SK-MEL-5 (cell line): ENCODE measurements around the gene TAS1R3. TPM values are rescaled to one million over a fixed set of nuclear protein-coding genes. Genes with fewer than 3 reads are reported as not detected.
"Not testable (repeated sequence)": the region's sequence is repeated elsewhere in the genome, so short reads cannot be mapped to it uniquely, and the experiment has no call there.

Experiments
- DNase-seq: peaks from one replicate; pipeline ENCODE4 v3.0.0-alpha.2; 2016; ENCODE audit warnings: low read depth, low spot score
- in situ Hi-C: cut with HindIII; loops from 2 replicates; pipeline ENCODE4 v1.10.0; 2016; ENCODE audit warnings: low sequenced_read_pairs, high pct_unique_total_duplicates, low pct_unique_long_range_greater_than_20kb
- total RNA-seq: library from RNA; depleted of rRNA; stranded (reverse); fragments of >200 nt; shearing (Covaris generic); gene quantifications from 2 replicates; pipeline ENCODE4 v1.2.3, GENCODE V29; 2014

Gene TAS1R3
- total RNA-seq, 1 experiment from 2014 or later: not detected

- DNase-seq, in situ Hi-C loops: not testable (repeated sequence)
Measured at GRCh38 chr1:1316199-1316598, 14.9 kb upstream of the TAS1R3 start.

DNA sequence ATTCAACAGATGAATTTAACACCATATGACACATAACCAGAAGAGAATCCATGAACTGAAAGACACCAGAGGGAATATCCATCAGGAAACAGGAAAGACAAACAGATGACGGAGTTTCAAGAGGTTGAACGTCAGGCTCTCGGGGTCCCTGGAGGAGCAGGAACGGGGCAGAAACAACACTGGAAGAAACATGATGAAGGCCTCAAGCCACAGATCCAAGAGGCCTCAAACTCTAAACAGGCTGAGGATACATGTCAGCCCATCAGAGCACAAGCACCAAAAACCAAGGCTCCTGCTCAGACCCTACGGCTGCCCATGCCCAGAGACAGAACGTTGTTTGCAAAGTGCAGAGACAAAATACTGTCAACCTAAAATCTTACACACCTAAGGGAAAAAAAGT, 13.7 kb upstream of the TAS1R3 start:
- no peak for DNase-seq
- in situ Hi-C loops: no loop called here

GRCh38 chr1:1318131-1318652, 12.9 kb upstream of the TAS1R3 start:
- DNase-seq: no peak
- in situ Hi-C loops: no loop called here

DNA sequence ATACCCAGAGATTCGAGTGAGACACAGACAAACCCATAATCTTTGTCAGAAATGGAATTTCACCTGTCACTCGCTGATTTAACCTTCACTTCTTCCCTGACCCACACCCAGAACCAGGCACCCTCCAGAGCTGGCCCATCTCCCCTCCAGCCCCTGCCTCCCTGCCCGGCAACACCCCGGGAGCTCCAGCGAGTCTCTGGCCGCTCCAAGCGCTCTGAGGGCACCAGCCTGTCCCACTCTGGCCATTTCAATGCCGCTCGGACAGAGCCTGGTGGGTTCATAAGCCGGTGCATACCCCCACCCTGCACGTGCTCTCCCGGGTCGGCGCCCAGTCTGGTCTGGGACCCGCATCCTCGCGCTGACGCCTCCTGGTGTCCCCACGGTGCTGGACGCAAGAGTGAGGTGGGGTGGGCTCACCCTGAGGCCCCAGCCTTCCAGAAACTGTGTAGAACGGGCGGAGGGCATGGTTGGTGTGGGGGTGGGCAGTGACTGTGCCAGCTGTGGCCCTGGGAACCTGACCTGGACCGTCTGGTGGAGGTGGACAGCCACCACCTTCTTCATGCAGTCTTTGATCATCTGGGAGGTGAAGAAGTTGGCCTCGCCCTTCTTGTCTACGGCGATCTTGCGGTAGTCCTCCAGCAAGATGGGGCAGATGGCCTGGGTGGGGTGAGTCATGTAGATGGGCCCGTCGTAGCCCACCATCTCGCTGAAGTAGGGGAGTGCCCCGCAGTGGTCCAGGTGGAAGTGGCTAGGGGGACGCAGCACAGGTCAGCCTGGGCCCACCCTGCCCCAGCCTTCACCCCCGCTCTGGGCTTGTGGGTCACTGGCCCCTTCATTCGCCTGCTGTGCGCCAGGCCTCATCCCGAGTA, 12.1 kb upstream of the TAS1R3 start:
- no peak for DNase-seq
- in situ Hi-C loops: no loop called here

- no peak for DNase-seq
- in situ Hi-C loops: no loop called here
Measured at GRCh38 chr1:1319646-1319941, 11.5 kb upstream of the TAS1R3 start.

- in situ Hi-C loops: no loop called here
- no peak for DNase-seq
Measured at GRCh38 chr1:1320666-1321448, 10.2 kb upstream of the TAS1R3 start.

DNA sequence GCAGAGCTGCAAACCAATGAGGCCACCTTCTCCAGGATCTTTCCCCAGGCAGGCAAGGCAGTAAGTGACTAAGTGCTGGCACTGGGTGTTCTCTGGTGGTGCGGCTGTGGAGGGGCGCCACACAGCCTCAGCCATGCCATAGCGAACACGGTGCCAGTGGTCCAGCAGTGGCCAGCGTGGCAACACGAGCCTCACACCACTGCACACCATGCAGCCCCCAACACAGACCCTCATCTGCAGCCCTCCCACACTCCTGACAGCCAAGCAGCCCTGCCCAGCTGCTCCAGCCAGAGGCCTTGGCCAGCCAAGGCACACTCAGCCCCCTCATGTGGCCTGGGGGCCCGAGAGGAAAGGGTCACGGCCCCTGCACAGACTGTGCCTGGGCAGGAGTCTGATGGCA, 9.6 kb upstream of the TAS1R3 start:
- in situ Hi-C loops: no loop called here
- no peak for DNase-seq

DNA sequence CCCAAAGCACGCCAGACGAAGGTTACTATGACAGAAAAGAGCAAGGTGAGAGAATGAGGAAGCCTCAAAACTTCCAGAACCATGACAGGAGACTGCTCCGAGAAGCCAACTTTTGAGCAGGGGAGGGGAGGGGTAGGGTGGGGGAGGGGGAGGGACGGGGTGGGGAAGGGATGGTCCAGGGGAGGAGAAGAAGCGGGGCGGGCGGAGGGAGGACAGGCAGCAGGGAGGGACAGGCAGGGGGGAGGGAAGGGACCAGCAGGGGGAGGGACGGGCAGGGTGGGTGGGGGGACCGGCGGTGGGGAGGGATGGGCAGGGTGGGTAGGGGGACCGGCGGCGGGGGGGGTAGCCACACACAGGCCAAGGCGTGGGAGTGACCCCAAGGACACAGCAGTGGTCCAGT, 8.7 kb upstream of the TAS1R3 start:
- DNase-seq: no peak
- in situ Hi-C loops: no loop called here

GRCh38 chr1:1322952-1323351, 8.1 kb upstream of the TAS1R3 start:
- in situ Hi-C loops: no loop called here
- no peak for DNase-seq

- in situ Hi-C loops: no loop called here
- no peak for DNase-seq
Measured at GRCh38 chr1:1324084-1324523, 7.0 kb upstream of the TAS1R3 start.

DNA sequence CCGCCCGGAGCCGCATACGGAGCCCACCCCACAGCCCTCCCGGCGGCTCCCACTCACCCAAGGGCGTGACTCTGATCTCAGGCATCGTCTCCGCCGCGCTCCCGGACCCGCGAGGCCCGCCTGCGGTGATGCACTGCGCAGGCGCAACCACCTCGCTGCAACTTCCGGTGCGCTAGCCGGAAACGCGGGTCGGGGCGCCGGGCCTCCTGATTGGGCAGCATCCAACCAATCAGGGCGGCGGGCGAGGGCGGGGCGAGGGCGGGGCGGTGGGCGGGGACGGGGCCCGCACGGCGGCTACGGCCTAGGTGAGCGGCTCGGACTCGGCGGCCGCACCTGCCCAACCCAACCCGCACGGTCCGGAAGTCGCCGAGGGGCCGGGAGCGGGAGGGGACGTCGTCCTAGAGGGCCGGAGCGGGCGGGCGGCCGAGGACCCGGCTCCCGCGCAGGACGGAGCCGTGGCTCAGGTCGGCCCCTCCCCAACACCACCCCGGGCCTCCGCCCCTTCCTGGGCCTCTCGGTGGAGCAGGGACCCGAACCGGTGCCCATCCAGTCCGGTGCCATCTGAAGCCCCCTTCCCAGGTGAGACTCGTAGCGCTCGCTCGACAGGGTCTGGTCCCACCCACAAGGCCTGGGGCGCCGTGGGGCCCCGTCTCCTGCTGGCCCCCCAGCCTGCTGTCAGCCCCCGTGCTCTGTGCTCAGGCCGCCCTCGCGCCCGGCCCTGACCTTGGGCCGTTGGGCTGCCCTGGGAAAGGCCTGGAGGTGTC, 6.4 kb upstream of the TAS1R3 start, which contains the start of the genes CPTP and INTS11:
CPTP (plus strand) TSS at position 279 of the 764 bp plus-strand sequence. CDS start 2,109 bp downstream, outside the sequence.
INTS11 (minus strand) TSS at position 137 of the 764 bp plus-strand sequence; CDS start at position 85, 52 bp downstream.
- in situ Hi-C loops: no loop called here
- peak; percentile 89 for DNase-seq

DNA sequence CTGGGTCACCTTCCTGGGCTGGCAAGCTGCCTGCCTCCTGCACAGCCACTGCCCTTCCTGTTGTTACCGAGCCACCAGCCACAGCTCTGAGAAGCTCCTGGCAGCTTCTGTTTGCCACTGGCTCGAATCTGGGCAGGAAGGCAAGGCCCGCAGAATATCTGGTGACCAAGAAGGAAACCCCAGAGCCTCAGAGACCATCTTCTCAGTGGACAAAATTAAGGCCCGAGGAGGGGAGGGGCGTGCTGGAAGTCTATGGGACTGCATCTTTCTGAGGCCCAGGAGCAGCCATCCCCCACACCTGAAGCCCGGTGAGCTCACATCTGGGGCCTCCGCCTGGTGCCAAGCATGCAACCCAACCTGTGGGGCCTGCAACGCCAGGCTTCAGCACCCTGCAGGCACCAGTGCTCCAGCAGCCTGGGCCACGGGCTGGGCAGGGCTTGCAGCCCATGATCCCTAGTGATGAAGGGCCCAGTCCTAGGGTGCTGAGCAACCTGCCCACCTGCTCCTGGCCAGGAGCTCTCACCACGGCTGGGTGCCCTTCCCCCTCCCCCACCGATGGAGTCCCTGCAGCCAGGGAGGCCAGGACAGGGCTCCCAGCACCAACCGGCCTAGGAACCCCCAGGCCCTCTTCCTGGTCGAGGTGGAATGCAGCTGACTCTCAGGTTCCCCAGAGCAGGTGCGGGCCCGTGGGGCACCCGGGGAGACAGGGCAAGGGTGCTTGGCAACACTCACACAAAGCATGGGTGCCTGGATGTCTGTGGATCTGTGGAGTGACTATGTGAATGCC, 5.6 kb upstream of the TAS1R3 start:
- no peak for DNase-seq
- in situ Hi-C loops: no loop called here

GRCh38 chr1:1326075-1326605, 4.9 kb upstream of the TAS1R3 start:
- DNase-seq: no peak
- in situ Hi-C loops: no loop called here

- no peak for DNase-seq
- in situ Hi-C loops: no loop called here
Measured at GRCh38 chr1:1327291-1327690, 3.8 kb upstream of the TAS1R3 start.

DNA sequence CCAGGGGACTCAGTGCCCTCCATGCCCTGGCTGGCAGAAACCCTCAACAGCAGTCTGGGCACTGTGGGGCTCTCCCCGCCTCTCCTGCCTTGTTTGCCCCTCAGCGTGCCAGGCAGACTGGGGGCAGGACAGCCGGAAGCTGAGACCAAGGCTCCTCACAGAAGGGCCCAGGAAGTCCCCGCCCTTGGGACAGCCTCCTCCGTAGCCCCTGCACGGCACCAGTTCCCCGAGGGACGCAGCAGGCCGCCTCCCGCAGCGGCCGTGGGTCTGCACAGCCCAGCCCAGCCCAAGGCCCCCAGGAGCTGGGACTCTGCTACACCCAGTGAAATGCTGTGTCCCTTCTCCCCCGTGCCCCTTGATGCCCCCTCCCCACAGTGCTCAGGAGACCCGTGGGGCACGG, 2.8 kb upstream of the TAS1R3 start:
- in situ Hi-C loops: no loop called here
- no peak for DNase-seq

- in situ Hi-C loops: no loop called here
- no peak for DNase-seq
Measured at GRCh38 chr1:1329304-1330210, 1.5 kb upstream of the TAS1R3 start.
